Amniotic stem cell (primary cell): Measurements from ENCODE around the gene TAF3.

ENCODE experiments used
- DNase-seq: peaks from one replicate; lab custom pipeline; 2025; lab: John Stamatoyannopoulos, UW

Gene TAF3

GRCh38 chr10:8033812-8034465 is 215.6 kb downstream of the TAF3 start:
- no peak for DNase-seq

GRCh38 chr10:8034466-8035005 is 216.2 kb downstream of the TAF3 start:
- DNase-seq = no peak

GRCh38 chr10:8035006-8035640 is 216.8 kb downstream of the TAF3 start:
- no peak for DNase-seq

GRCh38 chr10:8035641-8036470 is 217.6 kb downstream of the TAF3 start:
- no peak for DNase-seq

GRCh38 chr10:8036506-8037198 is 218.3 kb downstream of the TAF3 start:
- no peak for DNase-seq

GRCh38 chr10:8037199-8037801 is 219.0 kb downstream of the TAF3 start:
- DNase-seq = no peak

GRCh38 chr10:8037941-8038894 is 219.9 kb downstream of the TAF3 start:
- DNase-seq = no peak

GRCh38 chr10:8039321-8039881 is 221.1 kb downstream of the TAF3 start:
- no peak for DNase-seq

GRCh38 chr10:8040651-8041050 is 222.3 kb downstream of the TAF3 start:
- no peak for DNase-seq

GRCh38 chr10:8041284-8041991 is 223.1 kb downstream of the TAF3 start:
- DNase-seq = no peak

GRCh38 chr10:8041992-8042720 is 223.9 kb downstream of the TAF3 start:
- DNase-seq = no peak

- no peak for DNase-seq
These were observed 224.6 kb downstream of the TAF3 start for GRCh38 chr10:8042721-8043568.

- DNase-seq = no peak
These were observed 225.4 kb downstream of the TAF3 start for GRCh38 chr10:8043569-8044306.

GRCh38 chr10:8044331-8044907 is 226.1 kb downstream of the TAF3 start:
- DNase-seq = no peak

- DNase-seq = no peak
These were observed 226.8 kb downstream of the TAF3 start for GRCh38 chr10:8044908-8045725.
